Measurements from ENCODE around the gene CNNM3.

DNA sequence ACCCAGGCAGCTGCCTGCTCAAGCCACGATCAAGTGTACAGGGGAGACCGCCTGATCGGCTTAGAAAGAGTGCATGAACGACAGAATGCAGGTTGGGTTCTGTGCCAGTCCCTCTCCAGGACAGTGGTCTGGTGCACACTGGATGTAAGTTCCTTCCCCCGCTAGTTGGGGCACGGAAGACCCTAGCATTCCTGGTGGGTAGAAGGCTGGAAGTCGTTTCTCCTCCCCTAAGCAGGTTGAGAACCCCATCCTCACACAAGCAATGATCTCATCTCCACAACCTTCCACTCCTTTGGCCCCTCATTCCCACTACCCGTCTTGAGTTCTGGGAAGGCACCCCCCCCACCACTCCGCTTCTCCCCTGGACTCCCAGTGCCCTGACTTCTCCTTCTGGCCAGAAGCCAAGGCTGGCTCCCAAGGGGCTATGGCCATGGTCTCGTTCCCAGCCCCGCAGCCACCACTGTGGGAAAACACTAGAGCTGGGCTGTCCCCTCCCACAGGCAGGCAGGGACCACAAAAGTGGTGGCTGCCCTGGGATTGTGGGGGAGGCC, 43.1 kb downstream of the CNNM3 start:
- TF ChIP-seq, protein P1, sequence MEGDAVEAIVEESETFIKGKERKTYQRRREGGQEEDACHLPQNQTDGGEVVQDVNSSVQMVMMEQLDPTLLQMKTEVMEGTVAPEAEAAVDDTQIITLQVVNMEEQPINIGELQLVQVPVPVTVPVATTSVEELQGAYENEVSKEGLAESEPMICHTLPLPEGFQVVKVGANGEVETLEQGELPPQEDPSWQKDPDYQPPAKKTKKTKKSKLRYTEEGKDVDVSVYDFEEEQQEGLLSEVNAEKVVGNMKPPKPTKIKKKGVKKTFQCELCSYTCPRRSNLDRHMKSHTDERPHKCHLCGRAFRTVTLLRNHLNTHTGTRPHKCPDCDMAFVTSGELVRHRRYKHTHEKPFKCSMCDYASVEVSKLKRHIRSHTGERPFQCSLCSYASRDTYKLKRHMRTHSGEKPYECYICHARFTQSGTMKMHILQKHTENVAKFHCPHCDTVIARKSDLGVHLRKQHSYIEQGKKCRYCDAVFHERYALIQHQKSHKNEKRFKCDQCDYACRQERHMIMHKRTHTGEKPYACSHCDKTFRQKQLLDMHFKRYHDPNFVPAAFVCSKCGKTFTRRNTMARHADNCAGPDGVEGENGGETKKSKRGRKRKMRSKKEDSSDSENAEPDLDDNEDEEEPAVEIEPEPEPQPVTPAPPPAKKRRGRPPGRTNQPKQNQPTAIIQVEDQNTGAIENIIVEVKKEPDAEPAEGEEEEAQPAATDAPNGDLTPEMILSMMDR (IDR thresholded peaks at IDR 0.05), result no peak
- no peak for TF ChIP-seq POLR2A (IDR thresholded peaks at IDR 0.05)

All from adrenal gland (tissue), 5 donors.